ENCODE measurements around the gene GRB10. TPM values are rescaled to one million over a fixed set of nuclear protein-coding genes. Genes with fewer than 3 reads are reported as not detected.
A peak's percentile ranks its signal among the peaks of the same experiment; 100 is the strongest.

GRB10 gene
- total RNA-seq, 1 donor from 2014 or later = 33.9 TPM

DNA sequence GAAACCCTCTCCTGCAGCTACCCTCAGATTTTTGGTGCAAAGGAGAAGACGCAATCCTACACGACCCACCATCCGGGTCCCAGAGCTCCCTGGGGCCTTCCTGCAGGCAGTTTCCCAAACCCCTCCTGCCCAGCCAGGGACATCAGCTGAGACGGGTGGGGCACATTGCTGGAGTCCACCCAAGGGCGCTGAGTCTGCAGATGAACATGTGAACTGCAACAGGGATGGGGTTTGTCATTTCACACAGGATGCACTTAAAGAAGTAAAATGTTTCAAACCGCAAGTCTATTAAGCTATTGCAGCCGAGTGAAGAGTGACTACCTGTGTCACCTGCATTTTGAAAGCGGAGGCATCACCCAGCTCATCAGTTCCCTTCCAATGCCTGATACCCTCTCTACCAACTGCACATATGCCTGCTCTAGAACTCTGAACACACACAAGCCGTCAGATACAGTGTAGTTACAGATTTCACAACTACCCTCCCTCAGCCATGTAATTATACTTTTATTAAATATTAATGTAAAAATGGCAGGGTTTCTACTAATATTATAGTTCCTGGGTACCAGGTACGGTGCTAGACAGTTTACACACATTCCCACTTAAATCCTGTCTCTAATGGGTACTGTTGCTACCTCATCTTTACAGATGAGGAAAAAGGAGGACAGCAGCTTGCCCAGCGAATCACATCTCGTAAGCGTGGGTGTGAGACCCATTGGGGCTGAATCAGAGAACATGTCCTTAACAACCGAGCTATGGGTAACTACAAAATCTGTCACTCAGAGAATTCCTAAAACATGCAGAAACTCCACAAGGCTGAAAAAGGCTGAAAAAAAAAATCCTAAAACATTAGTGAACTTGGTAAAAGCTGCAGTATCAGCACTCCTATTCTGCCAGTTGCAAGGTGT is 71.2 kb downstream of the GRB10 start:
- Histone ChIP-seq H3K4me2 (no peak overlapping the region), H3F3A (ENCODE audit: low read depth) (no peaks in the 10 kb centered on the region), H4K20me1 (ENCODE audit: low read depth) (peaks cover 10% of the 10 kb centered on the region), H3K79me2 (ENCODE audit: low read depth) (peaks cover 40% of the 10 kb centered on the region), H3K4me3 (no peak overlapping the region), H3K27me3 (no peaks in the 10 kb centered on the region), H2AFZ (replicated peaks) (no peak overlapping the region), H3K9ac (no peak overlapping the region), H3K27ac (no peak overlapping the region), H3K9me3 (ENCODE audit: low read depth) (no peaks in the 10 kb centered on the region), H3K4me1 (peaks cover 20% of the 10 kb centered on the region), H3K36me3 (no peaks in the 10 kb centered on the region)
- Mint-ChIP-seq H3K4me1 (peaks cover 40% of the 10 kb centered on the region), H3K27me3 (ENCODE audit: insufficient read depth, low read depth) (no peaks in the 10 kb centered on the region), H3K36me3 (peaks cover 32% of the 10 kb centered on the region), H3K27ac (no peak overlapping the region), H3K4me3 (no peak overlapping the region), H3K9me3 (peaks cover 8% of the 10 kb centered on the region)
- TF ChIP-seq EZH2phosphoT487 (IDR thresholded peaks at IDR 0.05) (no peak), EZH2 (IDR thresholded peaks at IDR 0.05) (no peak)
- TF ChIP-seq, protein P1, sequence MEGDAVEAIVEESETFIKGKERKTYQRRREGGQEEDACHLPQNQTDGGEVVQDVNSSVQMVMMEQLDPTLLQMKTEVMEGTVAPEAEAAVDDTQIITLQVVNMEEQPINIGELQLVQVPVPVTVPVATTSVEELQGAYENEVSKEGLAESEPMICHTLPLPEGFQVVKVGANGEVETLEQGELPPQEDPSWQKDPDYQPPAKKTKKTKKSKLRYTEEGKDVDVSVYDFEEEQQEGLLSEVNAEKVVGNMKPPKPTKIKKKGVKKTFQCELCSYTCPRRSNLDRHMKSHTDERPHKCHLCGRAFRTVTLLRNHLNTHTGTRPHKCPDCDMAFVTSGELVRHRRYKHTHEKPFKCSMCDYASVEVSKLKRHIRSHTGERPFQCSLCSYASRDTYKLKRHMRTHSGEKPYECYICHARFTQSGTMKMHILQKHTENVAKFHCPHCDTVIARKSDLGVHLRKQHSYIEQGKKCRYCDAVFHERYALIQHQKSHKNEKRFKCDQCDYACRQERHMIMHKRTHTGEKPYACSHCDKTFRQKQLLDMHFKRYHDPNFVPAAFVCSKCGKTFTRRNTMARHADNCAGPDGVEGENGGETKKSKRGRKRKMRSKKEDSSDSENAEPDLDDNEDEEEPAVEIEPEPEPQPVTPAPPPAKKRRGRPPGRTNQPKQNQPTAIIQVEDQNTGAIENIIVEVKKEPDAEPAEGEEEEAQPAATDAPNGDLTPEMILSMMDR (IDR thresholded peaks at IDR 0.05) = no peak
- no peak for DNase-seq (ENCODE audit: low spot score)

DNA sequence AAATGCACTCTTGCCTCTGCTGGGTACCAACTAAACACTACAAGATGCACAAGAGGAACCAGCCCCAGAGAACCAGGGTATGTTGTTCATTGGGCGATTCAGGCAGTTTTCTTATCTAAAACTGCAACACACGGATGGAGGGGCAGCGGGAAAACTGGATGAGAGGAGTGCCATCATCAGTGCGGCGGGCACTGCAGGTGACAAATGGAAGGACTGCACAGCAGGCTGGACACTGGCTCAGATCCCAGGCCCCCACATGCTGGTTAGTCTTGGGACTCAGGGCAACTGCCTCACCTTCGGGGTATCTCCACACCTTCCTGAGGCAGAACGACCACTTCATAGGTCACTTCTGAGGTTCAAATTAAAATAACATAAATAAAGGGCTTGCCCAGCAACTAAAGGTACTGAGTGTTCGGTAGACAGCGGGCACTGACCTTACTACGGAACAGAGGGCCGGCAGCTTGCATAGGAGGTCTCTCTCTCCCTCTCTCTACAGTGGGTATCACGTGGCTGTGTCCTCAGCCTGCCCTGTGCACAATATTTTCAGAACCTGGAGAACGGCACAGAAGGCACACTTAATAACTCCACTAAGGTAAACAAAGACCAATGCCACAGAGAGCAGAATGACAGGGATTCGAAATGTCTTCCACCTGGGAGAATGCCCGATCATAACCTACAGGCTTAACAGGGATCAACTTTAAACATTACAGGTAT is 72.1 kb downstream of the GRB10 start:
- no peaks in the 10 kb centered on the region for H3K27me3 Mint-ChIP-seq (ENCODE audit: insufficient read depth, low read depth)
- Histone ChIP-seq H3K4me3 (no peak overlapping the region), H3K4me2 (no peak overlapping the region), H3K9ac (no peak overlapping the region), H3K9me3 (ENCODE audit: low read depth) (no peaks in the 10 kb centered on the region), H4K20me1 (ENCODE audit: low read depth) (peaks cover 10% of the 10 kb centered on the region), H3K79me2 (ENCODE audit: low read depth) (peaks cover 31% of the 10 kb centered on the region), H3F3A (ENCODE audit: low read depth) (no peaks in the 10 kb centered on the region), H3K36me3 (no peaks in the 10 kb centered on the region), H3K4me1 (peaks cover 20% of the 10 kb centered on the region), H3K27me3 (no peaks in the 10 kb centered on the region), H2AFZ (replicated peaks) (no peak overlapping the region), H3K27ac (no peak overlapping the region)
- DNase-seq (ENCODE audit: low spot score) = no peak
- H3K9me3 Mint-ChIP-seq = peaks cover 5% of the 10 kb centered on the region
- peak overlapping the region; percentile 73 for H3K27ac Mint-ChIP-seq
- H3K4me1 Mint-ChIP-seq = peaks cover 46% of the 10 kb centered on the region
- TF ChIP-seq EZH2 (IDR thresholded peaks at IDR 0.05) (no peak), EZH2phosphoT487 (IDR thresholded peaks at IDR 0.05) (no peak)
- TF ChIP-seq, protein P1 (IDR thresholded peaks at IDR 0.05) = no peak
- peaks cover 28% of the 10 kb centered on the region for H3K36me3 Mint-ChIP-seq
- H3K4me3 Mint-ChIP-seq = no peak overlapping the region

DNA sequence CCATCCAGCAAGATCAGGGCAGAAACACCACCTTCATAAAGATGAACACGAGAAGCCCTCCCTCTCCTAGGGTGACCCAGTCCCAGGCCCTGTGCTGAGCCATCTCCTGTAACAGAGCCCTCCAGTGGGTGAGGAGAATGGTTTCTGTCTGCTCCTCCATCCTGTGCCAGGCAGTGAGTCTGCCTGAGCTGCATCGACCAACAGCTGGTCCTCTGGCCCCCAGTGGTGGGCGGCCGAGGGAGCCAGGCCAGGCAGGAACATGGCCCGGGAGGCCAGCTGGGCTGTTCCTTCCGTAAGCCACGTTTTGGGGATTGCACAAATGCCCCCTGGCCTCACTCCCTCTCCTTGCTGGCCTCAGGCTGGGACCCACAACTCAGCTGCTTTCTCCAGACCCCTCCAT is 73.5 kb downstream of the GRB10 start:
- DNase-seq (ENCODE audit: low spot score) = no peak
- peaks cover 10% of the 10 kb centered on the region for H4K20me1 ChIP-seq (ENCODE audit: low read depth)
- TF ChIP-seq EZH2 (IDR thresholded peaks at IDR 0.05) (no peak), EZH2phosphoT487 (IDR thresholded peaks at IDR 0.05) (no peak)
- TF ChIP-seq, protein P1 (IDR thresholded peaks at IDR 0.05) = no peak
- Mint-ChIP-seq H3K9me3 (peaks cover 3% of the 10 kb centered on the region), H3K27me3 (ENCODE audit: insufficient read depth, low read depth) (no peaks in the 10 kb centered on the region), H3K4me3 (no peak overlapping the region), H3K36me3 (peaks cover 25% of the 10 kb centered on the region), H3K27ac (no peak overlapping the region), H3K4me1 (peaks cover 59% of the 10 kb centered on the region)
- no peaks in the 10 kb centered on the region for H3K36me3 ChIP-seq
- H3K9ac ChIP-seq = no peak overlapping the region
- H3K9me3 ChIP-seq (ENCODE audit: low read depth) = no peaks in the 10 kb centered on the region
- peaks cover 18% of the 10 kb centered on the region for H3K79me2 ChIP-seq (ENCODE audit: low read depth)
- no peaks in the 10 kb centered on the region for H3F3A ChIP-seq (ENCODE audit: low read depth)
- peaks cover 30% of the 10 kb centered on the region for H3K4me1 ChIP-seq
- H3K4me2 ChIP-seq = no peak overlapping the region
- no peaks in the 10 kb centered on the region for H3K27me3 ChIP-seq
- no peak overlapping the region for H3K27ac ChIP-seq
- no peak overlapping the region for H2AFZ ChIP-seq (replicated peaks)
- H3K4me3 ChIP-seq = no peak overlapping the region

Data from neural progenitor cell (in vitro differentiated cells).